Heart left ventricle (tissue), 13 donors: ENCODE results near the gene WDR37.

Experiments used
- CTCF ChIP-seq, 12 donors: fragments of 200-600 bp; sonication (generic) in 4 of 12; IDR thresholded peaks; one replicate each; pipeline versions ENCODE4 v1.5.0 to v1.8.0; 2018 to 2022; ENCODE audit warnings: antibody characterized with exemption in 12 of 12, mild to moderate bottlenecking in 5 of 12
- POLR2A ChIP-seq, 2 donors: fragments of 450-650 bp; IDR thresholded peaks; one replicate each; pipeline ENCODE4 v1.6.1; 2017; ENCODE audit warnings: antibody characterized with exemption in 2 of 2, mild to moderate bottlenecking in 2 of 2, moderate library complexity in 2 of 2
- donor health status: ischemic (EF 13 %, LVEDD 7.1; RV severe dilation, severe dysfunction).
- donor health status: DM: no; HTN: yes; CAD: no.
- donor health status: DM: no; HTN: no; CAD: no.
- donor health status: ischemic (EF 25% LVEDD 6.9; RV normal size, moderate dysfunction).
- donor health status: ischemic (EF 25% LVEDD 5.7; RV mildly dilated, moderate dysfunction).
- donor health status: ischemic (EF 35%, LVEDD 5.7; RV mildly dilated, moderate dysfunction).
- donor health status: nonischemic (EF 11% LVEDD 7.7; RV severe dilation, severe dysfunction).
- donor health status: DM: yes; HTN: yes; CAD: no.
- donor health status: PGD.
- donor health status: ischemic (EF 29% LVEDD 5.4; RV normal size, mild dysfunction).
- donor health status: nonischemic (EF 23%, LVEDD 6.1; RV moderate dilation, normal function).

- TF ChIP-seq CTCF (IDR thresholded peaks at IDR 0.05), result no peak
- TF ChIP-seq POLR2A (IDR thresholded peaks at IDR 0.05), result no peak
Observed at GRCh38 chr10:1050145-1050544, 6.0 kb upstream of the WDR37 start.
